ENCODE measurements around the gene SHFL.

Gene SHFL

DNA sequence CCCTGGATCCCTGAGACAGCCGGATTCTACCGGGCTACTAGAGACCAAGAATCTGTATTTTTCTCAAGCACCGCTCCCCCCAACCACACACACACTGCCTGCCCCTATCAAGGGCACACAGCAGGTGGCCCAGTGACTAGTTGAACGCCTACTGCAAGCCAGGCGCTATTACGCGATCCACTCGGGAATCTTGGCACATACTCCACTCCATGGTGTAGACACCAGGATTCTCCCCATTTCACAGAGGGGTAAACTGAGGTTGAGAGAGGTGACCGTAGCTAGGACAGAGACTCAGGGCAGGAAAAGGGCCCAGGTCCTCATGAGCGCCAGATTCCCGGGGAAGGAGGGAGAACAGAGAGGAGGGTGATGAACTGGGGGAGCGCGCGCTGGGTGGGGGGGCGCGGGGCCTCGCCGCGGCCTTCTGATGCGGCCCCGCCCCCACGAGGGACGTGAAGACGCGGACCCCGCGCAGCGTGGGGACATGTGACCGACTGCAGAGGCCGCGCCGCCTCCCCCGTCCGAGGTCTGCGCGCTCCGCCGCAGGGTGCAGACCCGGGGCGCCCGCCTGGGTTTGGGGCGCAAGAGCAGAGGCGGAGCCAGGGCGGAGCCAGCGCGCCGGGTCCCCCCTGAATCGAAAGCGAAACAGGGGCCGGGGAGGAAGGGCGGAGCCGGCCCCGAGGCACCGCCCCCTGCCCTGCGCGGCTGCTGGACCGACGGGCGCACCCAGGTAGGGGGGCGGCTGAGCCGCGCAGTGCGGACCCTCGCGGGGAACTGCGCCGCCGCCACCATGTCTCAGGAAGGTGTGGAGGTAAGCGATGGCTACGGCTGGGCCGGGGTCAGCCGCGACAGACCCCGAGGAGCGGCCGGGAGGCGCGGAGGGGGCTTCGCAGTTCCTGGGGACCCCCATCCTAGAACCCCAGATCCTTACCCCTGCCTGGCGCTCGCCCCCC, at the start of gene SHFL:
TSS of gene SHFL (plus strand) at position 677 of the 950 bp plus-strand sequence. CDS start at position 788, 111 bp downstream.
- peak; percentile 80 for DNase-seq

DNA sequence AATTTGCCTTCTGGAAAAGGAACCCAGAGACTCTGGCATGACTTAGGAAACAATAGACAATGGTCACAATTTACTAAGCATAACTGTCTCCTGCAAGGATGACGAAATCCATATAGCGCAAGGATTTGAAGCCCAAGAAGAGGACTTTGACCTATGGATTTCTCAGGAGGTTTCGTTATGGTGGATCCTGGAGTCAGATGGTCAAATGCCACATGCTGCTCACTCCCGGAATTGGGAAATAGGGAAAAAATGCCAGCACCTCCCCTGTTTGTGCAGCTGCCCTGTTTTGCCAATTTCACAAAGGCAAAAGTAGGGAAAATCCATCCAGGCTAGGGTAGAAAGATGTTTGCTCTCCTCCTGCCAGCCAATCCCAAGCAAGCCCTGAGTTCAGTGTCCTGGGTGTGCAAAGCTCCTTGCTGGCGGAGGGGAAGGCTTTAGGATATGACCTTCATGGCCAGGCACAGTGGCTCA, 49.5 kb upstream of the SHFL start:
- no peak for DNase-seq

DNA sequence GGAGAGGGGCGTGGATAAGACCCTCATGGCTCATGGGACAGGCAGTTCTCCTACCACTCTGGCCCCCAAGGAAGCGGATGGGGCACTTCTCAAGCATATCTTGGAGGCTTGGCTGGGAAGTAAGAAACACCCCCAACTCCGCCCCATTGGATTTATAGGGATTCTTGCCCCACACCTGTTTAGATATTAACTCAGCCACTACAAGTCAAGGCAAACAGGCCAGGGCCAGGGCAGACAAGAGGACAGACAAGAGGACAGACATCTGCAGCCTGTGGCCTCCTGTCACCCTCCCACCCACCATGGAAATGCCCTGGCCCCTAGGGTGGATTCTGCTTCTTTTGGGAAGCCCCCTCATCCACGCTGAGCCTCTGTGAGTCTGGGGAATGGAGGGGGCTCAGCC, 48.8 kb upstream of the SHFL start:
- DNase-seq = no peak

DNA sequence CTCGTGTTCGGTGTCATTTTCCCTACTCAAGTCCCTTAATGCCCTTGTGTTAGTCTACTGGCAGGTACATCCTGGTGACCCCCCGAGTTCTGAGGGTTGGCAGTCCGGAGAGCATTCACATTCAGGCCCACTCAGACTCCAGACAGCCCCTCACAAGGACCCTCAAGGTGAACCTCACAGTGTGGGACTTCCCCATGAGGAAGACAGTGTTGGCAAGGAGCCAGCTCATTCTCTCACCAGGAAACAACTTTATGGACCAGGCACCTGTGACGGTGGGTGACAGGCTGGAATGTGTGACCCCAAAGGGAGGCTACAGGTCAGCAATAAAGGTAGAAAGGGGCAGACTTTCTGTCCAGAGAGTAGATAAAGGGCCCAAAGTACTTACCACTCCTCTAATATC, 48.3 kb upstream of the SHFL start:
- no peak for DNase-seq

DNA sequence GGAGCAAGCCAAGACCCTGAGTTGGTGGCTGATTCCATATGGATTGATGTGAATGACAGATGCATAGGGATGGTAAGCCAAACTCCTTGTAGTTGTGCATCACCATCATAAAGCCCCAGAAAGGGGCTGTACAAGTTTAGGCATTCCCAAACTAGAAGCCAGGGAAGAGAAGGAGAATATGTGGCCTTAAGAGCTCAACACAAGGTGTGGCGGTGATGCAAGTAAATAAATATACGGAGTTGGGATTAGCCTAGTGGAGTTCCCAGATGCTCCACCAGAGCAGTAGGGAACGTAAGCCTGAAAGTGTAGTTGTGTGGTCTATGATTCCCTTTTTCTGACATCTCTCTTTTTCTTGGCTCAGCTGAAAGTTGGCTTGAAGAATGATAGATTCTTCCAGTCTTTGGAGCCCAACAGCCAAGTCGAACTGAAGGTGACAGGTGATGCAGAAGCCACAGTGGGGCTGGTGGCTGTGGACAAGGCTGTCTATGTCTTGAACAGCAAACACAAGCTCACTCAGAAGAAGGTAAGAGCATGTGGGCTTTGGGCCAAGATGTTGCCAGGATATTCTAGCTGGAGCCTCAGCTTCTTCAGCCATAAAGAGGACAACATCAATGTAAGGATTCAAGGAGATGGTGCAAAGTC, 42.7 kb upstream of the SHFL start:
- peak; percentile 44 for DNase-seq

DNA sequence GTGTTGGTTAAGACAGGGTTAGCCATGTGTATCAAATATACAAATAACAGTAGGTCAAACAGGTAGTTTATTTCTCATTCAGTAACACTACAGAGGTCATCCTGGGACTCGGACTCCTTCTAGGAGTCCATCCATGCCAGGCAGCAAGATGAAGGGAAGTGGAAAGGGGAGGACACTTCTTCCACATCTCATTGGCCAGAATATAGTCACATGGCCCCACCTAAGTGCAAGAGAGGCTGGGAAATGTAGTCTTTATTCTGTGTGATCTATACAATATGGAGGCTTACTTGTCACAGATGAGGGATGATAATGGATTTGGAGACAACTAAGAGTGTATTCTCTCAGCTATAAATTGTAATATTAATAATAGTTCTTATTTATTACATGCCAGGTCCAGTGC, 41.7 kb upstream of the SHFL start:
- no peak for DNase-seq

DNA sequence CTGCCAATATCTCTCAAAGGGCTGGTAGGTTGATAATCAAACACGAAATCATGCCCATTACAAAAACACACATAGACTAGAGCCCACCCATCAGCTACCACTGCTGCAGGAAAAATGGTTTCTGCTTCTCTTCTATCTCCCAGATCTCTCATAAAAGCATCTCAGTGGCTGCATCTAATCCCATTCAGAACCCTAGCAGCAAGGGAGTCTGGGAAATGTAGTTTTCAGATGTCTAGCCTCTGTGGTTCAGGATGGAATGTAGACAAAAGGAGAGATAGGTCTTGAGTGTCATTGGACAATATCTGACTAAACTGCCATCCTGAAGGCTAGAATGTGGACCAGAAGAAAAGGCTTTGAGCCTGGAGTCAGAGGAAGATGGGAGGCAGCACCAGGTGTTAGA, 40.7 kb upstream of the SHFL start:
- DNase-seq = no peak

DNA sequence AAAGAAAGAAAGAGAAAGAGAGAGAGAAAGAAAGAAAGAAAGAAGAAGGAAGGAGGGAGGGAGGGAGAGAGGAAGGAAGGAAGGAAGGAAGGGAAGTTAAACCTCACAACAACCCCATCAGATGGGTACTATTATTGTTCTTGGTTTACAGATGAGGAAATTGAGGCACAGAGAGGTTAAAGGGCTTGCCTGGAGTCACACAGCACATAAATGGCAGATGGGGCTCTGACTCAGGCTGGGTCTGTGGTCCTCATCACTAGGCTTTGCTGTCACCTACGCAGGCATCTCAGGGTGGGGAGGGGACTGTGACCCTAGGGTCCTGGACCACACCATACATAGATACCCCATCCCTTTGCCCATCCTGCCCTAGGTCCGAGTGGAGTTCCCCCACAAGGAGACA, 36.5 kb upstream of the SHFL start:
- no peak for DNase-seq

DNA sequence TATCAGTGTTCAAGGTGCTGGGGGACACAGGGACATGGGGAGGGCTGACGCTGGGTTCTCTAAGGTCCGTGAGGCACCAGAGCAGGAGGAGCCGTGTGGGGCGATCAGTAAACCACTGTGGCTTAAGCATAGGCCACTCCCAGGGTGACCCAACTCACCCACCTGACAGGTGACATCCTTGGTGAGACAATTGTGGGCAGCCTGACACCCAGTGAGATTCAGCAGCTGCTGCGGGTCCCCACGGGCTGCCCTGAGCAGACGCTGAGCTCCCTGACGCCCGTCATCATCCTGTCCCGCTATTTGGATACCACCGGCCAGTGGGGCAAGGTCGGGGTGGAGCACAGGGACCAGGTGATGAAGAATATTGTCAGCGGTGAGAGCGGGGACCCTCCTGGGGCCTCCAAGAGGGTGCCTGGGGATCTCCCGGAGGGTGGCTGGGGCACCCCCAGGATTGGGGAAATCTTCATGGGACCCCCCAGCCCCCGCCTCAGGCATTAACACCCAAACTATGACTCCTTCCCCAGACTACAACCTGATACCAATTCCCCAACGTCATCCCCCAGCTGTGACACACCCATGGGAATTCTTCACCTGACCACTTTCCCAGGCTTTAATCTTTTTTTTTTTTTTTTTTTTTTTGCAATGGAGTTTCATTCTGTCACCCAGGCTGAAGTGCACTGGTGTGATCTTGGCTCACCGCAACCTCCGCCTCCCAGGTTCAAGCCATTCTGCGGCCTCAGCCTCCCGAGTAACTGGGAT, 33.3 kb upstream of the SHFL start:
- no peak for DNase-seq

DNA sequence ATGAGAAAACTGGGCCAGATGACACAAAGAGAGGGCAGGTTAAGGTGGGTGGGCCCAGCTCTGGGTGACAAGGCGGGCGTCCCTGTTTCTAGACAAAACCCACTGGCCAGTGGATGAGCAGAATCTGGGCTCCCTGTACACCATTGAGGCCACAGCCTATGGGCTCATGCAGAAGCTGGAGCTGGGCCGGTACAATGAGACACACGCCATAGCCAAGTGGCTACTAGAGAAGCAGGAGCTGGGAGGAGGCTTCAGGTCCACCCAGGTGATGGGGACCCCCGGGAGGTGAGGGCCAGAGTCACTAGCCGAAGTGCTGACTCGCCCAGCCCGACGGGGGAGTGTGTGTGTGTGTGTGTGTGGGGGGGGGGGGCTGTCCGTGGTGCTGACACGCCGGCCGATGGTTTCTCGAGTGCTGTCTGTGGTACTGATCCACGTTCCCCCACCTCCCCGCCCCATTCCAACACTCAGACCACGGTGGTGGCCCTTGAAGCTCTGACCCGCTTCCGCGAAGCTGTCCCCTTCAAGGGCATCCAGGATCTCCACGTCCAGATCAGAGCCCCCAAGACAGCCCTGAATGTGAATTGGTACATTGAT, 24.3 kb upstream of the SHFL start:
- no peak for DNase-seq

DNA sequence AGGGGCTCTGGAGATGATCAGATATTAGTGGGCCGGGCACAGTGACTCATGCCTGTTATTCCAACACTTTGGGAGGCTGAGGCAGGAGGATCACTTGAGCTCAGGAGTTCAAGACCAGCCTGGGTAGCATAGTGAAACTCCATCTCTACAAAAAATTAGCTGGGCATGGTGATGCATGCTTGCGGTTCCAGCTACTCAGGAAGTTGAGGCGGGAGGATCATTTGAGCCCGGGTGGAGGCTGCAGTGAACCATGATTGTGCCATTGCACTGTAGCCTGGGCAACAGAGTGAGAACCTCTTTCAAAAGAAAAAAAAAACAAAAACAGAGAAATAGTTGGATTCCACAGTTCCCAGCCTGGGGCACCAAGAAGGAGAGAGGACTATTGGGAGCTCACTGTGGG, 17.9 kb upstream of the SHFL start:
- DNase-seq = no peak

DNA sequence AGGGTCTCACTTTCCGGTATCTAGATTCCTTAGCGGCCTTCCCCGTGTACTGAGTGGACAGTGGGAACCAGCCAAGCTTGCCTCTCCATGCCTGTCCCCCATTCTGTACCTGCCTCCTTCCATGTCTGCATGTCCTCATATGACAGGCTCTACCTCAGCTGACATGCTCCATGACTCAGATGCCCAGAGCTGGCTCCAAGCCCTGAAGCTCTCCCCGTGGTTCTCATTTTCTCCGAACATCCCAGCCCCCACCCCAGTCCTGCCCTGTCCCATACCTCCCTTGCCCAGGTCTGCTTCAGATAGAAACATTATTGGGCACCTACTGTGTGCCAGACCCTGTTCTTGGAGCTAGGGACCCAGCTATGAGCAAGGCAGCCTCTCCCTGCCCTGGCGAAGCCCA, 17.1 kb upstream of the SHFL start:
- no peak for DNase-seq

DNA sequence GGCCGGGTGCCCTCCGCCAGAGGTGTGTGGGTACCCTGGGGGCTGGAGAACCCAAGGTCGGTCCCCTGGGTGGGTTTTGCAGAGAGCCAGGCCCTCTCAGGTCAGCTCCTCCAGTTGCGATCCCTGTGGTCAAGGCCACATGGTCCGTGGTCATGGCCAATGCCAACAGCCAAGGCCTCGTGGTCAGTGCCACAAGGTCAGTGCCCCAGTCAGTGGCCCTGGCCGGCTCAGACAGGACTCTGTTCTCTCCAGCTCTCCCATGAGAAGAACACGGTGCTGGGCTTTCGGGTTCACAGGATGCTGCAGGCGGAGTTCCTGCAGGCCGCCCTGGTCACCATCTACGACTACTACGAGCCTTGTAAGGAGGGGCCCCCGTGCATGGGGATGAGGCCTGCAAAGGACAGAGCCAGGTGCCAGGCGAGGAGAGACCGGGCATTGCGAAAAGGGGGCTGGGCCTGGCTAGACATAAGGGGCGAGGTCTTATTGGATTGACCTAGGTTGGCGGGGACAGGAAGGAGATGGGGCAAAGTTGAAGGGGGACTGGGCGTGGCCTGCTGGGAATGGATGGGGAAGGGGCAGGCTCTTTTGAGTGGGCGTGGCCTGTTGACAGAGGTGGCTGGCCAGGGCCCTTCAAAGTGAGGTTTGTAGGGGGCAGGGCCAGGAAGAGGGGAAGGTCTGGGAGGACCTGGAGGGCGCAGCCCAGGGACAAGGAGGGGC, 15.2 kb upstream of the SHFL start:
- DNase-seq = no peak

DNA sequence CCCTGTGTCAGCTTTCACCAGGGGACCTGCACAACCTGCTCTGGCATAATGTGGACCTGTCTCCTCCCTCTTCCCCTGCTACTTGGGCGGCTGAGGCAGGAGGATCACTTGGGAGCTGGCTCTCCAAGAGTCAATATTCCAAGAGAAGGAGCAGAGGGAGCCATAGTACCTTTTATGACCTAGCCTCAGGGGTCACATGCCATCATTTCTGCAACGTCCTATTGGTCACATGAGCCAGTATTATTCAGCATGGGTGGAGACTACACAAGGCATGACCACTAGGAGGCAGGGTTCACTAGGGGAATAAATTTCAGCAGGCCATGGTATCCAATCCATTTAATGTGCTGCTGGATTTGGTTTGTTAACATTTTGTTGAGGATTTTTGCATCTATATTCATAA, 12.0 kb upstream of the SHFL start:
- DNase-seq = no peak

DNA sequence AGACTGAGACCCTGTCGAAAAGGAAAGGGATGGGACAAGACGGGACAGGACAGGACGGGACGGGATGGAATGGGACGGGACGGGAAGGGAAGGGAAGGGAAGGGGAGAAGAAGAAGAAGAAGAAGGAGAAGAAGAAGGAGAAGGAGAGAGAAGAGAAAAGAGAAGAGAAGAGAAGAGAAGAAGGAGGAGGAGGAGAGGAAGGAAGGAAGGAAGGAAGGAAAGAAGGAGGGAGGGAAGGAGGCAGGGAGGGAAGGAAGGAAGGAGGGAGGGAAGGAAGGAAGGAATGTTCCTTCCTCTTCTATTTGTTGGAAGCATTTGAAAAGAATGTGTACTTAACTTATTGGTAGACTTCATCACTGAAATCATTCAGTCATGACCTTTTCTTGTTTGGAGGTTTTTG, 9.6 kb upstream of the SHFL start:
- no peak for DNase-seq

DNA sequence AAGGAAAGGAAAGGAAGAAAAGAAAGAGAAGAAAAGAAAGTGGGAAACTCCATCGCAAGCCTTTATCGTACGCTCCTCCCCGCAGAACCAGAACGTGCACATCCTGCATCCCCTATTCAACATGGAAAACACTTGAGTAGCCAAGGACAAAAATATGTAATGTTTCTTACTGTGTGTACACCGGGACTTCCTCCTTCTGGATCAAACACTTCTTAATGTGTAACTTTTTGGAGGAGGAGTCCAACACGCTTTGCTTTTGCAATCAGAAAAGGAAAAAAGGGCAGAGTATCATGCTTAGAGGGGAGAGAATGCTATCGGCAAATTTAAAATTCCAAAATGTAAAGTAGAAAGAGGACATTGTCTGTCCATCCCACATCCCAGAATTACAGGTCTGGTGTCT, 7.8 kb upstream of the SHFL start:
- DNase-seq = no peak

DNA sequence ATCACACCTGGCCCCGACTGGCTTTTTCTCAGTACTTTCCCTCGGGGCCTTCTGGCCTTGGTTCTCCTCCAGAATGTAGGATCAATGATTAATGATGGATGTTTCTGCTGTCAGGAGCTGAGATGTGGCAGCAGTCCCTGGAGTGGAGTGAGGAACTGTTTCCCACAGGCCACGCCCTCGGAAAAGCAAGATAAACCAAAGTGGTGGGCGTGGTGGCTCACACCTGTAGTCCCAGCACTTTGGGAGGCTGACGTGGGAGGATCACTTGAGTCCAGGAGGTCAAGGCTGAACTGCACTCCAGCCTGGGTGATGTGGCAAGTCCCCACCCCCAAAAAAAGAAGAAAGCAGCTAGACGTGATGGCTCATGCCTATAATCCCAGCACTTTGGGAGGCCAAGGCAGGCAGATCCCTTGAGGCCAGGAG, 7.1 kb upstream of the SHFL start:
- DNase-seq = no peak

DNA sequence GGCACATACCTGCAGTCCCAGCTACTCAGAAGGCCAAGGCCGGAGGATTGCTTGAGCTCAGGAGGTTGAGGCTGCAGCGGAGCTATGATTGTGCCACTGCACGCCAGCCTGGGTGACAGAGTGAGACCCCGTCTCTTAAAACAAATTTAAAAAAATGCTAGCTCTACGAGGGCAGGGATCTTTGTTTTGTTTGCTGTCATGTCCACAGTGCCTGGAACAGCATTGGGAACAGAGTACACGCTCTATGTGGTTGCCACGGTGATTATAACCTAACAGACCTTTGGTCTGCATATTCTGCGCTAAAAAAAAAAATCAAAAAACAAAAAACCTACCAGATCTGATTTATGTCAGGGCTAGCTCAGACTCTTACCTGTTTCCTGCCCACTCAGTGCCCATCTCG, 2.2 kb upstream of the SHFL start:
- DNase-seq = no peak

DNA sequence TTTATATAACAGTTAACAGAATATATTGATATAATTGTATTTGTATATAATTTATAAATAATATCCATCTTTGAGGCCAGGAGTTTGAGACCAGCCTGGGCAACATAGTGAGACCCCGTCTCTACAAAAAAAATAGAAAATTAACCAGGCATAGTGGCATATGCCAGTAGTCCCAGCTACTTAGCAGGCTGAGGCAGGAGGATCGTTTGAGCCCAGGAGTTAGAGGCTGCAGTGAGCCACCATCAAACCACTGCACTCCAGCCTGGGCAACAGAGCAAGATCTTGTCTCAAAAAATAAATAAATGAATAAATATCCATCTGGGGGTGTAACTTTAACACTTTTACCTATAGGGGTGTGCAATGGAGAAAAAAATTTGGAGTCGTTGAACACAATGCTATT, 1.3 kb upstream of the SHFL start:
- no peak for DNase-seq

DNA sequence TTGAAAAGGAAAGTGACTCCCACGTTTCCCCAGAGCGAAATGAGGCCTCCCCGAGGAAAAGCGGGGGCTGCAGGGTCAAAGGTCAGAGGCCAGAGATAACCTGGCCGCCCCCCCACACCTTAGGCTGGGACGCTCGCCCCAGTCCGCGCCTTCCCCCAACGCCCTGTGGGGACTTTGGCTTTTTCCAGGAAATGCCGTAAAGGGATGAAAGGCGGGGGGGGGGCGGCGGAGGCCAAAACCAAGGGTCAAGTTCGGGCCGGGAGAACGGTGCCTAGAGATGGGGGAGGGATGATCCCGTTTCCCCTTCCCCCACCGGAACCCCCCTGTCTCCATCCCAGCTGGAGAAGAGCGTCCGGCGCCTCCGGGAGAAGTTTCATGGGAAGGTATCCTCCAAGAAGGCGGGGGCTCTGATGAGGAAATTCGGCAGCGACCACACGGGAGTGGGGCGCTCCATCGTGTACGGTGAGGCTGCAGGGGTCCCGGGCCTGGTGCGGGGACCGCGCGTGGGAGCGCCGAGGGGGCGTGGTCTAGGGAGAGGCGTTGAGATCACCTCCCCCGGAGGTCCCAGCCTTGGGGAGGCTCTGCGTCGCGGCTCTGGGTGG, 575 bp downstream of the SHFL start:
- peak; percentile 26 for DNase-seq

DNA sequence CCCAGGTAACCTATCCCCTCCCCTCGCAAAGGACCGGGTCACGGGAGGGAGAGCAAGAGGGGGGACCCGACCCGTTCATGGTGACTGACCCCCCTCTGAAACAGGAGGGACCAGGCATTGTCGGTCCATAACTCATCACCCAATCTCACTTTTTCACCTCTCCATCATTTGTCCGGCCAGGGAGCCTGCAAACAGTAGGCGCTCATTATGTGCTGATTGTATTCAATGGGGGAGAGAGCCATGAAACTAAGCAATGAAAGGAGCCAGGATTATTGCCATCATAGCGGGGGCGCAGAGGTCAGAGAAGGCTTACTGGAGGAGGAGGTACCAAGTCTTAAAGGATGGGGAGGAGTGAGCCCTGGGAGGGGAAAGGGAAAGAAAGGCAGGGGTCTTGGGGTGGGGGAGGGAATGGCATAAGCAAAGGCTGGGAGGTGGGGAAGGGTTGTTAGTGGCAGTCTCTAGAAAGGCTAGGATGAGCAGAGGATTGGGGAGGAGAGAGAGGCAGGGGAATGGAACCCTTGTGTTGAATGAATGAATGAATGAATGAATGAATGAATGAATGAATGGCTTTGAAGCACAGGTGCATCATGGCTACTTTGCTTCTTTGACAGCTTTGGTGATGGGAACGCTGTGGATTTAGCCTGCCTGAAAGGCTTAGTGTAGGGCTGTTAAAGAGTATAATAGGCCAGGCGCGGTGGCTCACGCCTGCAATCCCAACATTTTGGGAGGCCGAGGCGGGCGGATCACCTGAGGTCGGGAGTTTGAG, 1.4 kb downstream of the SHFL start:
- no peak for DNase-seq
